H1 (cell line): ENCODE data around the gene MEIOSIN. TPM values are rescaled to one million over a fixed set of nuclear protein-coding genes. Genes with fewer than 3 reads are reported as not detected.
A peak's percentile ranks its signal among the peaks of the same experiment; 100 is the strongest.

Experiments
- CTCF ChIA-PET: fragments of 300-600 bp; sonication (Branson Sonifier 250); formaldehyde crosslinking; loops from one replicate; lab custom pipeline; 2021; ENCODE audit not compliant: partially characterized antibody; lab: Charles Lee
- POLR2A ChIA-PET: fragments of 300-600 bp; sonication (Branson Sonifier 250); formaldehyde crosslinking; loops from one replicate; lab custom pipeline; 2021; ENCODE audit warnings: inconsistent platforms; ENCODE audit not compliant: partially characterized antibody; lab: Charles Lee
- DNase-seq, 2 experiments: peaks; one replicate each; pipeline versions ENCODE4 v3.0.0 to v3.0.0-alpha.2; 2010 to 2022; ENCODE audit warnings: low spot score in 2 of 2, low read depth in 1 of 2, mixed read lengths in 1 of 2
- FAIRE-seq: peaks from 2 replicates; lab custom pipeline; 2011; peaks lifted over from hg19 to GRCh38; lab: Jason Lieb, UNC
- H2AFZ ChIP-seq: 2 replicates; pipeline ENCODE4 v1.8.1; 2012; ENCODE audit warnings: low read length, inconsistent platforms
- H2AK5ac ChIP-seq: 2 replicates; pipeline ENCODE4 v1.6.1; 2013; ENCODE audit warnings: low read depth, low read length
- H2BK120ac ChIP-seq: replicated peaks from 2 replicates; pipeline ENCODE3; 2013; ENCODE audit warnings: low read depth, low read length, inconsistent platforms
- H2BK12ac ChIP-seq: 2 replicates; pipeline ENCODE4 v1.6.1; 2013; ENCODE audit warnings: low read depth, low read length
- H2BK15ac ChIP-seq: 2 replicates; pipeline ENCODE4 v1.6.1; 2013; ENCODE audit warnings: low read length
- H2BK20ac ChIP-seq: 2 replicates; pipeline ENCODE4 v1.6.1; 2013; ENCODE audit warnings: low read length
- H2BK5ac ChIP-seq: 2 replicates; pipeline ENCODE4 v1.6.1; 2013; ENCODE audit warnings: low read depth, low read length
- H3K14ac ChIP-seq: 2 replicates; pipeline ENCODE4 v1.6.1; 2013; ENCODE audit warnings: inconsistent platforms; ENCODE audit not compliant: insufficient read length
- H3K18ac ChIP-seq: 2 replicates; pipeline ENCODE4 v1.6.1; 2013; ENCODE audit warnings: low read length; ENCODE audit errors: extremely low read depth
- H3K23ac ChIP-seq: 2 replicates; pipeline ENCODE4 v1.6.1; 2013; ENCODE audit warnings: inconsistent platforms; ENCODE audit not compliant: insufficient read length
- H3K23me2 ChIP-seq: 2 replicates; pipeline ENCODE4 v1.6.1; 2013; ENCODE audit warnings: low read depth, low read length
- H3K27ac ChIP-seq: 2 replicates; pipeline ENCODE4 v1.6.1; 2011; ENCODE audit warnings: low read depth, low read length, inconsistent platforms
- H3K27me3 ChIP-seq, 4 experiments: replicated peaks in 1 of 4; 1 replicate in 1 of 4; 2 replicates in 3 of 4; pipeline versions ENCODE4 v1.6.1 to v1.8.1; 2011 to 2013; ENCODE audit warnings: low read length in 3 of 4, mild to moderate bottlenecking in 3 of 4, inconsistent platforms in 2 of 4, mixed read lengths in 2 of 4, moderate library complexity in 1 of 4; ENCODE audit not compliant: control insufficient read depth in 3 of 4, insufficient read depth in 3 of 4; ENCODE audit errors: extremely low read depth in 1 of 4
- H3K36me3 ChIP-seq, 4 experiments: 2 replicates each; pipeline versions ENCODE4 v1.6.1 to v1.8.1; 2011 to 2013; ENCODE audit warnings: mild to moderate bottlenecking in 4 of 4, low read length in 3 of 4, moderate library complexity in 2 of 4, control low read depth in 1 of 4, inconsistent platforms in 1 of 4; ENCODE audit not compliant: insufficient read depth in 4 of 4, control insufficient read depth in 2 of 4
- H3K4ac ChIP-seq: replicated peaks from 2 replicates; pipeline ENCODE3; 2013; ENCODE audit warnings: low read length, low read depth, mixed read lengths, inconsistent platforms; ENCODE audit not compliant: insufficient read length
- H3K4me1 ChIP-seq, 4 experiments: replicated peaks in 1 of 4; 1 replicate in 1 of 4; 2 replicates in 3 of 4; pipeline versions ENCODE4 v1.6.1 to v1.8.1; 2011 to 2013; ENCODE audit warnings: low read length in 3 of 4, inconsistent platforms in 2 of 4, mixed read lengths in 1 of 4; ENCODE audit not compliant: insufficient read depth in 4 of 4, control insufficient read depth in 3 of 4
- H3K4me2 ChIP-seq, 2 experiments: 2 replicates each; pipeline versions ENCODE4 v1.6.1 to v1.8.1; 2011 to 2013; ENCODE audit warnings: low read depth in 2 of 2, low read length in 2 of 2, control low read depth in 1 of 2, inconsistent platforms in 1 of 2, mild to moderate bottlenecking in 1 of 2; ENCODE audit not compliant: insufficient read depth in 1 of 2
- H3K4me3 ChIP-seq, 4 experiments: fragments of 200-600, 300-600 bp in 1 of 4; sonication (generic), shearing (Covaris generic), sonication (Bioruptor Twin) in 1 of 4; 2 replicates each; pipeline versions ENCODE4 v1.5.1 to v1.8.1; 2011 to 2016; ENCODE audit warnings: low read length in 4 of 4, low read depth in 3 of 4, control low read depth in 2 of 4, inconsistent platforms in 2 of 4, mild to moderate bottlenecking in 2 of 4, mixed read lengths in 1 of 4, moderate library complexity in 1 of 4; ENCODE audit not compliant: insufficient read depth in 2 of 4; ENCODE audit errors: extremely low read depth in 1 of 4
- H3K56ac ChIP-seq: replicated peaks from 2 replicates; pipeline ENCODE3; 2013; ENCODE audit warnings: low read depth, mild to moderate bottlenecking, mixed read lengths, low read length, inconsistent platforms; ENCODE audit not compliant: insufficient read length
- H3K79me1 ChIP-seq: 2 replicates; pipeline ENCODE4 v1.6.1; 2013; ENCODE audit warnings: low read depth, low read length, control low read depth
- H3K79me2 ChIP-seq, 2 experiments: 2 replicates each; pipeline versions ENCODE4 v1.6.1 to v1.8.1; 2012 to 2013; ENCODE audit warnings: low read length in 2 of 2, mild to moderate bottlenecking in 2 of 2, inconsistent platforms in 1 of 2; ENCODE audit not compliant: insufficient read depth in 2 of 2, control insufficient read depth in 1 of 2
- H3K9ac ChIP-seq, 4 experiments: replicated peaks in 1 of 4; 1 replicate in 1 of 4; 2 replicates in 3 of 4; pipeline versions ENCODE4 v1.6.1 to v1.8.1; 2011 to 2013; ENCODE audit warnings: low read depth in 3 of 4, low read length in 3 of 4, control low read depth in 2 of 4, mild to moderate bottlenecking in 2 of 4, moderate library complexity in 2 of 4, inconsistent platforms in 1 of 4; ENCODE audit errors: extremely low read depth in 1 of 4
- H3K9me3 ChIP-seq, 2 experiments: 2 replicates each; pipeline versions ENCODE4 v1.6.1 to v1.8.1; 2012 to 2013; ENCODE audit warnings: mild to moderate bottlenecking in 2 of 2, moderate library complexity in 2 of 2, control low read depth in 1 of 2, inconsistent platforms in 1 of 2, low read depth in 1 of 2, low read length in 1 of 2, mixed read lengths in 1 of 2; ENCODE audit not compliant: insufficient read depth in 2 of 2
- H4K20me1 ChIP-seq, 2 experiments: replicated peaks in 1 of 2; 2 replicates each; pipeline versions ENCODE3 to v1.8.1; 2011 to 2013; ENCODE audit warnings: inconsistent platforms in 2 of 2, low read length in 2 of 2, mild to moderate bottlenecking in 1 of 2; ENCODE audit not compliant: insufficient read depth in 2 of 2, control insufficient read depth in 1 of 2
- H4K5ac ChIP-seq: 2 replicates; pipeline ENCODE4 v1.6.1; 2013; ENCODE audit warnings: low read length, low read depth, mixed read lengths, inconsistent platforms; ENCODE audit not compliant: insufficient read length
- H4K8ac ChIP-seq: 2 replicates; pipeline ENCODE4 v1.8.0; 2013; ENCODE audit warnings: mild to moderate bottlenecking, moderate library complexity, low read length, inconsistent platforms; ENCODE audit not compliant: insufficient read depth; ENCODE audit errors: extremely low read depth
- H4K91ac ChIP-seq: replicated peaks from 2 replicates; pipeline ENCODE3; 2013; ENCODE audit warnings: low read length, mixed read lengths, inconsistent platforms; ENCODE audit not compliant: insufficient read length
- POLR2A ChIP-seq, 2 experiments: IDR thresholded peaks; 1 replicate in 1 of 2; 2 replicates in 1 of 2; pipeline ENCODE4 v1.6.1; 2011; ENCODE audit warnings: low read depth in 2 of 2, low read length in 2 of 2, mild to moderate bottlenecking in 2 of 2; ENCODE audit errors: control extremely low read depth in 1 of 2
- POLR2AphosphoS5 ChIP-seq: IDR thresholded peaks from 2 replicates; pipeline ENCODE4 v1.6.1; 2011; ENCODE audit warnings: low read depth, low read length
- ZNF274 ChIP-seq: IDR thresholded peaks from 2 replicates; pipeline ENCODE4 v1.7.0; 2012; ENCODE audit warnings: low read length, borderline replicate concordance; ENCODE audit errors: extremely low read depth
- WGBS, 2 experiments: shearing (Covaris generic) in 1 of 2; methylation state at CpG; one replicate each; pipeline versions ENCODE4 v1.1.6 to v1.1.7; 2013 to 2015; ENCODE audit warnings: low lambda C conversion rate in 2 of 2, mixed read lengths in 2 of 2, inconsistent platforms in 1 of 2, low coverage in 1 of 2, missing lambda C conversion rate in 1 of 2; ENCODE audit not compliant: insufficient replicate concordance in 2 of 2, insufficient coverage in 1 of 2, insufficient read length in 1 of 2; ENCODE audit errors: extremely low coverage in 1 of 2, missing lambda C conversion rate in 1 of 2; 5-methylcytosine and 5-hydroxymethylcytosine counted together
- polyA plus RNA-seq, 7 experiments: library from polyadenylated mRNA; depleted of rRNA in 3 of 7; stranded (reverse) in 5 of 7; unstranded in 2 of 7; fragments of >200 nt in 5 of 7; fragments of 200-250 nt in 2 of 7; gene quantifications; 1 replicate in 5 of 7; 2 replicates in 1 of 7; 4 replicates in 1 of 7; pipeline versions ENCODE4 v1.2.1 to v1.2.3, GENCODE V29; 2011 to 2013; ENCODE audit warnings: missing spikeins in 2 of 7, mixed read lengths in 2 of 7
- total RNA-seq: library from RNA; stranded (reverse); fragmentation: NEBNext Ultra II Directional; extraction: Animal tissue kit (Norgen Biotek cat#: 25700); gene quantifications from 2 replicates; pipeline ENCODE4 v1.2.1, GENCODE V29; 2021
- TF ChIP-seq, protein P1 (sequence below): IDR thresholded peaks from 2 replicates; pipeline ENCODE4 v1.6.1; 2011; ENCODE audit warnings: low read length, improper control_type of control experiment

The MEIOSIN gene
- total and polyA plus RNA-seq, 2 of the 8 experiments (the other 6 are each of a cell fraction or from before 2014, with no cell fraction given) = 0.11 TPM; not detected in 1

DNA sequence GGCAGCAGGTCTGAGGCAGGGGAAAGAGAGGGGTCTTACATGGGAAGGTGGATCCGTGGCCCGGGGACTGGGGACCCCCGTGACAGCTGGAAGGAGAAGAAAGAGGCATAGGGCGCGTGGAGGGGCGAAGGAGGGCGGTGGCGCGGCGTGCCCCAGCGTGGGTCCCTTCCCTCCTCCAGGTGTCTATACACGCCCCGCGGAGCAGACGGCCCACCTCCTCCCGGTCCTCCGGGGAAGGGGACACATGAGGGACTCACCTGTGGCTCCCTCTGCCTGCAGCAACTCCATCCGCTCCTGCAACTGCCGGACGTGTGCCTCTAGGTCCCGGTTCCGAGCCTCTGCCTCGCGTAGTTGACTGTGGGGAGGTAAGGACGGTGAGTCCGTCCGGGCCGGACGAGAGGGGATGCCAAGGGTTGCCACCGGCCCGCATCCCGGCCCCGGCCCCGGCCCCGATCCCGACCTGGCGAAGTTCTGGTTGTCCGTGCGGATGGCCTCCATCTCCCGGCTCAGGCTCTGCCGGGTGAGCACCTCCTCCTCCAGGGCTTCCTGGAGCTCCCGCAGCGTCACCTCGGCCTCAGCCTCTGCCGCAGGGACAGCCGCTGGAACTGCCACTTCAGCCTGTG is 38.2 kb downstream of the MEIOSIN start:
- FAIRE-seq (no peak), DNase-seq (peak in 1 of 2 experiments; percentile 55)
- H2BK15ac ChIP-seq = 0 out of 2 replicates have a peak overlapping the region, but pooled peaks have one; percentile 46
- peaks cover 28% of the 10 kb centered on the region for H3K23me2 ChIP-seq
- no peak overlapping the region for H4K91ac ChIP-seq
- no peak overlapping the region for H3K4ac ChIP-seq
- no peak overlapping the region for H2AK5ac ChIP-seq
- H4K5ac ChIP-seq = no peak overlapping the region
- H4K8ac ChIP-seq = no peak overlapping the region
- no peak overlapping the region for H3K18ac ChIP-seq
- ChIA-PET POLR2A (interaction anchor here (0.6 to 16.2 kb wide), 12 partner anchors 9 to 81 kb away, joined by 3 to 284 read pairs (median 22); partner anchors contain the start of genes DMPK, FBXO46, MEIOSIN and QPCTL), CTCF (interaction anchor here (0.6 to 6.7 kb wide), 13 partner anchors 10 to 91 kb away, joined by 3 to 55 read pairs (median 4); partner anchors contain the start of genes DMPK, FBXO46 and RSPH6A)
- no peak overlapping the region for H2BK5ac ChIP-seq
- no peak overlapping the region for H3K14ac ChIP-seq
- no peak overlapping the region for H2AFZ ChIP-seq
- no peak overlapping the region for H3K56ac ChIP-seq
- 0 out of 2 replicates have a peak overlapping the region, but pooled peaks have one; percentile 9 for H2BK12ac ChIP-seq
- peaks cover 0 to 13% (median 10%) of the 10 kb centered on the region in 4 experiments; a peak in 5 of 7 replicates for H3K4me1 ChIP-seq
- H3K27me3 ChIP-seq = no peaks in the 10 kb centered on the region
- H3K27ac ChIP-seq = no peak overlapping the region
- H3K23ac ChIP-seq = no peak overlapping the region
- H2BK120ac ChIP-seq = no peak overlapping the region
- peaks cover 0 to 2% (median 0%) of the 10 kb centered on the region in 4 experiments; a peak in 2 of 8 replicates for H3K36me3 ChIP-seq
- peak overlapping the region in 1 of 4 experiments; percentile 33; a peak in 2 of 7 replicates for H3K9ac ChIP-seq
- TF ChIP-seq POLR2AphosphoS5 = peak; percentile 61; the same call in 1 of the 2 replicates
- TF ChIP-seq, protein P1, sequence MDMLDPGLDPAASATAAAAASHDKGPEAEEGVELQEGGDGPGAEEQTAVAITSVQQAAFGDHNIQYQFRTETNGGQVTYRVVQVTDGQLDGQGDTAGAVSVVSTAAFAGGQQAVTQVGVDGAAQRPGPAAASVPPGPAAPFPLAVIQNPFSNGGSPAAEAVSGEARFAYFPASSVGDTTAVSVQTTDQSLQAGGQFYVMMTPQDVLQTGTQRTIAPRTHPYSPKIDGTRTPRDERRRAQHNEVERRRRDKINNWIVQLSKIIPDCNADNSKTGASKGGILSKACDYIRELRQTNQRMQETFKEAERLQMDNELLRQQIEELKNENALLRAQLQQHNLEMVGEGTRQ = no peak
- TF ChIP-seq ZNF274 = no peak
- peak in 1 of 2 experiments; percentile 50; a peak in 1 of 3 replicates for TF ChIP-seq POLR2A (IDR thresholded peaks at IDR 0.05; ENCODE audit: control extremely low read depth in 1 of 2, low read depth in 2 of 2, low read length in 2 of 2)
- H4K20me1 ChIP-seq = no peaks in the 10 kb centered on the region
- 84% methylated on average over 22 of the region's 46 CpGs; no CpG with 5 or more reads in 1 of the 2 experiments for WGBS, 2 experiments
- H3K4me3 ChIP-seq = peak overlapping the region; percentile 37 to 83 (median 78); a peak in 7 of 8 replicates
- H2BK20ac ChIP-seq = no peak overlapping the region
- H3K9me3 ChIP-seq = no peaks in the 10 kb centered on the region
- H3K4me2 ChIP-seq = peak overlapping the region; percentile 61 to 99
- H3K79me1 ChIP-seq = no peaks in the 10 kb centered on the region
- no peaks in the 10 kb centered on the region for H3K79me2 ChIP-seq
